Stimulated activated CD8-positive, alpha-beta memory T cell treated with anti-CD3 and anti-CD28 coated beads, Interleukin-12 subunit alpha, Interleukin-12 subunit beta, amount 100 ng/mL, for 4 hours (primary cell): ENCODE results near the gene IGSF21.

Experiments used
- DNase-seq: peaks from one replicate; pipeline ENCODE4 v3.0.0-alpha.2; 2020; ENCODE audit warnings: low read depth

Gene IGSF21

DNA sequence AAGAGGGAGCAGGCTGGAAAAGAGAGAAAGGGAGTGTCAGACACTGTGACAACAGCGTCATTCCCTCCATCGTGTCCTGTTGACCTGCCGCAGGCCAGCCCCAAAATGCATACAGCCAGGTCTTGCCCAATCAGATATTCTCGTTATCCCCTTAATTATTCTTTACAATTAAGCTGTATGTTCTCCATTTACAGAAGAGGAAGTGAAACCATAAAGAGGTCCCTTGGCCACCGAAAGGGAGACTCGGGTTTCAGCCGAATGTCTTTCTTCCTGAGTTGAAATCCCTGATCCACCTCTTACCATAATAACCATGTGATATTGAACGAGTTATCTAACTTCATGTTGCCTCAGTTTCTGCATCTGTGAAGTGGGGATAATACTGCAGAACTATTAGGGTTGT lies 70.5 kb downstream of the IGSF21 start:
- DNase-seq: no peak

- no peak for DNase-seq
Observed at GRCh38 chr1:18179009-18179408, 71.4 kb downstream of the IGSF21 start.

DNA sequence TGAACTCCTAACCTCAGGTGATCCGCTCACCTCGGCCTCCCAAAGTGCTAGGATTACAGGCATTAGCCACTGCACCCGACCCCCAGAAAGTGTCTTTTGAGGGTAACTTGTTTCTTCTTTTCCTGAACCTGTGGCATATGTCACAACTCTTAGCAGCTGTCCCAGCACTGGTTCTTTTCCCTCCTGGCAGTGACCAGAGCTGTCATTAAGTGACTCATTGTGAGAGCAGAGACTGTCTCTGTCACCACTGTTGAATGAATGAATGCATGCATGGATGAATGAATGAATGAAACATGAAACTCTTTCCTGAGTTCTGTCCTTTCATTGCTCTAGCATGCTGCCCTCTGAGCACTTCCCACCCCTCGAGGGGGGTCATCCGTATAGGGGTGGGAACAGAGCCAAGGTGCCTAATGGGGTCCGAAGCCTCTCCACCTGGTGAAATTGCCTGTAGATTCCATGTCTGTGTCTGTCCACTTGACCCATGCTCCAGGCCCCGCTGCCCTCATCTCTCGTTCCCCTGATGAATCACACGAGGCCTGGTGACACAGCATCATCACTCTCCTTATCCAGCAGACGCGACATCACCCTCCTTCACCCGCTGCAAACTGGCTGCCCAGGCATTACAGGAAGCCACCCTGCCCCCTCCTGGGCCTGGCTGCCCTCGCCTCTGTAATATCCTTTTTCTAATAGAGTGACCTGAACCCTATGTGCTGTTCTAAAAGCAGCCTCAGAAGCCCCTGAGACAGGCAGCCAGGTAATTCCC lies 75.0 kb downstream of the IGSF21 start:
- no peak for DNase-seq

DNA sequence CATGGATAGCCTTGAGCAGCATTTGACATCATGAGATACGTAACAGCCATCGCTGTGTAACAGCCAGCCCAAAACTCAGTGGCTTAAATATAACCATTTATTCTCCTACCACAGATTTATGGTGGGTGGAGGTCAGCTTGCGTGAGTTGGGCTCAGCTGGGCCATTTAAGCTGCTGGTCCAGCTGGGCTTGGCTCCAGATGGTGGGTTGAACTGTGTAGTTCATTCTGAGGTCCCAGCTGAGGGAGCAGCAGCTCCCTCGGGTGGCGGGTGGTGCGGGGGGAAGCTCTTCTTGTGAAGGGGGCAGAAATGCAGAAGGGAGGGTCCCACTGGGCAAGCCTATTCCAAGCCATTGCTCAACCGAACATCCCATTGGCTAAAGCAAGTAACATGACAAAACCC lies 75.9 kb downstream of the IGSF21 start:
- DNase-seq: no peak

DNA sequence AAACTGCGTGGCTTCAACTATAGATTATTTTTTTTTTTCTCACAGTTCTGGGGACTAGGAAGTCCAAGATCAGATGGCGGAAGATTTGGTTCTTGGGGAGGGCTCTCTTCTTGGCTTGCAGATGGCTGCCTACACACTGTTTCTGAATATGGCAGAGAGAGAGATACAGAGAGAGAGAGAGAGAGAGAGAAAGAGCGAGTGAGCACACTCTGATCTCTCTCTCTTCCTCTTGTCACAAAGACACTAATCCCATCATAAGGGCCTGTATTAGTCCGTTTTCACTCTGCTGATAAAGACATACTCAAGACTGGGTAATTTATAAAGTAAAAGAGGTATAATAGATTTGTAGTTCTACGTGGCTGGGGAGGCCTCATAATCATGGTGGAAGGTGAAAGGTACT lies 79.5 kb downstream of the IGSF21 start:
- no peak for DNase-seq

DNA sequence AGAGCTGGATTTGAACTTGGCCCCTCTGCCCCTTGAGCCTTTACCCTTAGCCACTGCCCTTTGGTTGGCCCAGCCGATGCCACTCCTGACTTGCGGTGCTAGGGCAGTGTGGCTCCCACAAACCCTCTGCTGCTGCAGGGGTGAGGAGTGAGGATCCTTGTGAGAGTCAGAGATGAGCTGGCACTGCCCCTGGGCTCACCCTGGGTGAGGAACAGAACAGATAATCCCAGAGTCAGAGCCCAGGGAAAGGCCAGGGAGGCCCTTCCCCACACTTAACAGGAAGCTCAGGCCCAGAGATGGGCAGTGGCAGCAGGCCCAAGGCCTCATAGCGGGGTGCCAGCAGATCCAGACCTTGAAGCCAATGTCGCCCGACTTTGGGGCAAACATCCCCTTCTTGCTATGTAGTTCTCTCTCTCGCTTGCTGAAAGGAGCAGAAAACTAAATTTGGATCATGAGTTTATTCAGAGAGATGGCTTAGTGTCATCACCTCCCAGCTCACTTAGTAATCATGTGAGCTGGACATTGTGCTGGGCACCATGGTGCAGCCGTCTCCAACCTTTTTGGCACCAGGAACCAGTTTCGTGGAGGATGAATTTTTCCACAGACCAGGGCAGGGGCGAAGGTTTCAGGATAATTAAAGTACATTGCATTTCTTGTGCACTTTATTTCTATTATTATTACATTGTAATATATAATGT lies 81.4 kb downstream of the IGSF21 start:
- no peak for DNase-seq

- no peak for DNase-seq
Observed at GRCh38 chr1:18190598-18190997, 83.0 kb downstream of the IGSF21 start.

GRCh38 chr1:18191037-18191436 lies 83.4 kb downstream of the IGSF21 start:
- DNase-seq: no peak

- DNase-seq: no peak
Observed at GRCh38 chr1:18191481-18192155, 84.0 kb downstream of the IGSF21 start.

- no peak for DNase-seq
Observed at GRCh38 chr1:18192182-18192581, 84.6 kb downstream of the IGSF21 start.

DNA sequence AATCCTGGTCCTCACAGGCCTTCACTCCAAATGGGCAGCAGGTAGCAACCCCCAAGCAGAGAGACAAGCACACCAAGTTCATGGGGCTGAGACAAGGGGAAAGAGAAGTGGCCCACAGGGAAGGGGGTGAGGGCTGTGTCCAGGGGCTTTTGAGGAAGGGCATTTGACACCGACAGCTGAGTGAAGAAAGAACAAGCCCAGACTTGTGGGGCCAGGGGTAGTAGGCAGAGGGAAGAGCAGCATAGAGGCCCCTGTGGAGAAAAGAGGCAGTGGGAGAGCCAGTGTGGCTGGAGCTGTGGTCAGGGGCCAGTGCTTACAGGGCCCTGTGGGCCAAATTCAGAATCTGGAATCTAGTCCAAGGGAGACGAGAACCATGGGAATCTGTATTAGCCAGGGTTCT lies 85.4 kb downstream of the IGSF21 start:
- DNase-seq: no peak

- DNase-seq: no peak
Observed at GRCh38 chr1:18197299-18197698, 89.7 kb downstream of the IGSF21 start.

DNA sequence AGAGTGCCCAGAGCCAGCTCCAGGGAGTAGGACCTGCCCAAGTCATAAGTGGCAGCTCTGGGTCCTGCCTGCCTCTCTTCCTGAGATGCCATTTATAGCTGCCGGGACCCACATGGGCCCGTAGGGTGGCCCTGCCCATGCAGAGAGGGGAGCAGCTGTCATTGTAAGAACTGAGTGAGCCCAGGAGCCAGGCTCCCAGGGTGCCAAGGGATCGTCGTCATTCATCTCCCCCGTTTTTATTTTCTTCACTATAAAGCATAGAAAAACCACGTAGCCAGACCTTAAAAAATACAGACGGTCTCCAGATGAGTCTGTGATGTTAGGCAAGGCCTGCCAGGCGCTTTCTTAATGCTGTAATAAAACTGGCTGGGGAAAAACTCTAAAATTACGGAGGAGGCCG lies 90.7 kb downstream of the IGSF21 start:
- no peak for DNase-seq

GRCh38 chr1:18199462-18199861 lies 91.9 kb downstream of the IGSF21 start:
- no peak for DNase-seq

- DNase-seq: no peak
Observed at GRCh38 chr1:18200136-18200717, 92.6 kb downstream of the IGSF21 start.

GRCh38 chr1:18200918-18201317 lies 93.3 kb downstream of the IGSF21 start:
- DNase-seq: no peak

DNA sequence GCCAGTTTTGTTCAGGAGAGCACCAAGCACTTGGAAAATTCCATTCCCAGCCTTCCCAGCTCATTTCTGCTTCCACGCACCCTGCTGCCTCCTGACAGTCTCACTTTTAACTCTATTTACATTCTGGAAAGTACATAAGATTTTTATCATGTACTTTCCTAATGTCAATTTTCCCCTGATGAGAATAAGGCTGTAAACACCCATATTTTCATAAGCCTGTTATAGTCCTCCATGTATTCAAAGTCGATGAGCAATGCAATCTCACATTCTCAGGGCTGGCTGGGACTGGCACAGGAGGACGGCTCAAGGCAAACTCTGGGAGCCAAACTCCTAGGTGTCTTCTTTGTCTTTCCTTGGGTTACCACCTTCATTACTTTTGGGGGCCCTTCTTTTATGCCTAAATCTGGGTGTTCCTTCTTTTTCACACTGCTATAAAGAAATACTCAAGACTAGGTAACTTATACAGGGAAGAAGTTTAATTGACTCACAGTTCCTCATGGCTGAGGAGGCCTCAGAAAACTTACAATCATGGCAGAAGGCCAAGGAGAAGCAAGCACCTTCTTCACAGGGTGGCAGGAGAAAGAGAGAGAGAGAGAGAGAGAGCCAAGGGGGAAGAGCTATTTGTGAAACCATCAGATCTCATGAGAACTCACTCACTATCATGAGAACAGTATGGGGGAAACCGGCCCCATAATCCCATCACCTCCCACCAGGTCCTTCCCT lies 94.6 kb downstream of the IGSF21 start:
- DNase-seq: no peak

GRCh38 chr1:18203645-18204044 lies 96.0 kb downstream of the IGSF21 start:
- no peak for DNase-seq

- no peak for DNase-seq
Observed at GRCh38 chr1:18204575-18204974, 97.0 kb downstream of the IGSF21 start.

DNA sequence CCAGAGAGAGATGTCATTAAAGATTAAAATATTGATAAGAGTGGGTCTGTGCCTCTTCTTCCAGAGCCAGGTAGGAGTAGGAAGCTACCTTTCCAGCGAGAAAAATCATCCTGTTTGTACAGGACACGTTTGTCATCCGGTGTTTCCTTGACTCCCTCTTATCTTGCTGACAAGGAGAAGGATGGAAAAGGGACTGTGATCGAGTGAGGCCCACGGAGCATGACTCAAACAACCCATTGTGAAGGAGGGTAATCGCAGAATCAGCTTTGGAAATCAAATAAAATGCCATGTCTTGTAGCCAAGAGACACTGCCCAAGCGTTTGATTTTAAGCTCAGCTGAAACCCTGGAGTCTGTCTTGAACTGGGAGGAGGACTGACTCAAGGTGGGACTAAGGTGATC lies 97.7 kb downstream of the IGSF21 start:
- no peak for DNase-seq

DNA sequence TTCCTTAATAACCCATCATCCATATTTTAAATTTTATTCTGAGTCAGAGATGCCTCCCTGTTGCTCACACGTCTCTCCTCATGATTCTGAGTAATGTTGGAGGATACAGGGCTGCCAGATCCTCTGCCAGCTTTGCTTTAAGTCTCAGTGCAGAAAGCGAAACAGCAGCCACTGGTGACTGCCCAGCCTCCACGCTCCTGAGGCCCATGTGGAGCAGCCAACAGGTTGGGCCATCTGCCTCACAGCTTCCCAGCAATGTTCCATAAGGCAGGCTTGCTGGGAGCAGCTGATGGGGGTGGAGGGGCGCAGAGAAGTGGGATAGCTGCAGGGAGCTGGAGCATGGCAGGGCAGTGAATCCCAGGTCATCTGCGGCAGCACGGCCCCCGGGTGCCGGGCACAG lies 104.2 kb downstream of the IGSF21 start:
- DNase-seq: no peak

DNA sequence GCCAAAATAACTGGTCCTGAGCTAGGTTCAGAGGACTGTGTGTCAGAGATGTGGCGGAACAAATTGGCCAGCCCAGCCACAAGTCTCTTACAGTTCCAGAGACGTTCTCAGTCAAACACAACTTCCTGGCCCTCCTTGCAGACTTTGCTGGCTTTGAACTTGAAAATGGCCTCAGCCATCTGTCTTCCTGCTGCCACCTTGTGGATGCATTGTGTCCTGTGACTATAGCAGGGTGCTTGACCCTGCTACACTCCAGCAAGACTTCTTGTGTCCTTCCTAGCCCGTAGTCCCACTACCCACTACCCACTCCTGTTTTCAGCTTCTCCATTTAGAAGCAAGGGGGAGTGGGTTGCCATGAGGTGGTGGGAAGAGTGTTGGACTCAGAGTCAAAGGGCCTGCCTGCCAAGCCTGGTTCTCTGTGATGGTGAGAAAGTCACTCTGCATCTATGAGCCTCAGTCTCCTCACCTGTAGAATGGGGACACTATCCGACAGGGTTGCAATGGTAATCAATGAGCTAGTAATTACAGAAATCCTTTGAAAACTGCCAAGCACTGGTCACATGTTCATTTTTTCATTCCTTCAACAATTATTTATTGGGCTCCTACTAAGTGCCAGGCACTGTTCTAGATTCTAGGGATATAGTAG lies 109.9 kb downstream of the IGSF21 start:
- no peak for DNase-seq
